Myocyte (in vitro differentiated cells): Measurements from ENCODE around the gene DBP. TPM values are rescaled to one million over a fixed set of nuclear protein-coding genes. Genes with fewer than 3 reads are reported as not detected.
"Not testable (repeated sequence)": the region's sequence is repeated elsewhere in the genome, so short reads cannot be mapped to it uniquely, and the experiment has no call there.

Experiments used
- DNase-seq: peaks from one replicate; pipeline ENCODE4 v3.0.0-alpha.2; 2012; ENCODE audit warnings: low read depth
- polyA plus RNA-seq: library from polyadenylated mRNA; unstranded; fragments of >200 nt; gene quantifications from one replicate; pipeline ENCODE4 v1.2.1, GENCODE V29; 2012; ENCODE audit warnings: missing spikeins
- total RNA-seq: library from RNA; depleted of rRNA; stranded (reverse); fragments of >200 nt; gene quantifications from 2 replicates; pipeline ENCODE4 v1.2.3, GENCODE V29; 2014

DBP gene
- total RNA-seq, result 6.9 and 17.0 TPM in 2 replicates
- 10.0 TPM for polyA plus RNA-seq

GRCh38 chr19:48636859-48637448 lies at the start of gene DBP:
Gene DBP (minus strand): TSS chr19:48637379. CDS start chr19:48636994, 385 bp downstream.
- no peak for DNase-seq

DNA sequence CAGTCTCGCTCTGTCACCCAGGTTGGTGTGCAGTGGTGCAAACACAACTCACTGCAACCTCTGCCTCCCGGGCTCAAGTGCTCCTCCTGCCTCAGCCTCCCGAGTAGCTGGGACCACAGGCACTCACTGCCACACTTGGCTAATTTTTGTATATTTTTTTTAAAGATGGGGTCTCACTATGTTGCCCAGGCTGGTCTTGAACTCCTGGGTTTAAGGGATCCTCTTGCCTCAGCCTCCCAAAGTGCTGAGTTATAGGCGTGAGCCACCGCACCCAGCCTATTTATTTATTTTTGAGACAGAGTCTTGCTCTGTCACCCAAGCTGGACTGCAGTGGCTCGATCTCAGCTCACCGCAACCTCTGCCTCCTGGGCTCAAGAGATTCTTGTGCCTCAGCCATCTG lies 49.5 kb upstream of the DBP start:
- not testable (repeated sequence) for DNase-seq

- DNase-seq, result no peak
Observed at GRCh38 chr19:48686088-48686487, 48.9 kb upstream of the DBP start.

DNA sequence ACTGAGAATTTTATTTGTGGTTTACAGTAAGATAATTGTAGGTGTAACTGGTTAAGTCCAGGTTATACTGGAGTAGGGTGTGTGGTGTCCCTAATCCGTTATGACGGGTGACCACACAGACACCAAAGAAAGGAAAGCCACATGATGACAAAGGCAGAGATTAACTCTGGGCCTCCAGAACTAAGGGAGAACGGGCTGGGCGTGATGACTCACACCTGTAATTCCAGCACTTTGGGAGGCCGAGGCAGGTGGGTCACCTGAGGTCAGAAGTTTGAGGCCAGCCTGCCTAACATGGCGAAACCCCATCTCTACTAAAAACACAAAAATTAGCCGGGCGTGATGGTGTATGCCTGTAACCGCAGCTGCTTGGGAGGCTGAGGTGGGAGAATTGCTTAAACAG lies 48.4 kb upstream of the DBP start:
- DNase-seq, result peak; percentile 62

DNA sequence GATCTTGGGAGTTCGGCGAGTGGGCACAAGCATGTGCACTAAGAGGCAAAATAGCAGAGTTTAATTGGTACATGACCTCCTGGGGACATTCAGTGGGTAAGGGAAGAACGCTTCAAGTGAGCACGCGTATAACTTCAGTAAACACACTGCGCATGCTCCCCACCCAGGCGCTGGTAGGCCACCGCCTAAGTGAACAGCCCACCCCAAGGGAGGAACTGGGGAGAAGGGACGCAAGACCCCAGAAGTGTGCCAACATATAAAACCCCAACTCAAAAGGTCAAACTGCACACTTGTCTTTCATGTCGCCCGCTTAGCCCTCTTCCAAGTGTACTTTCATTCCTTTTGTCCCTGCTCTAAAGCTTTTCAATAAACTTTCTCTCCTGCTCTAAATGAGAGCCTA lies 46.2 kb upstream of the DBP start:
- no peak for DNase-seq

DNA sequence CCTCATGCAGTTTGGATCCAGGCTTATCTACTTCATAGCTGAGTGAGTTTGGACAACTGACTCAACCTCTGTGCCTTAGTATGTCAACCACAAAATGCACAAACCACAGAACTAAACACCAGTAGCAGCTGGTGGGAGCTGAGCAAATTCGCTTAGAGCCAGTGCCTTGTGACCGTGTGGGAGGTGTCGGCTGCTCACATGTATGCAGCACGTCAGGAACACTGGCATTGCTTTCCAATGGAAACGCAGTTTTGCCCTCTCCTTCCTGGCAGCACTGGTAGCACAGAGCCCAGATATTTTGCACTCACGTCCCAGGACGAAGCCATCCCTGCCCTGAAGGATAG lies 43.9 kb upstream of the DBP start:
- peak; percentile 99 for DNase-seq

DNA sequence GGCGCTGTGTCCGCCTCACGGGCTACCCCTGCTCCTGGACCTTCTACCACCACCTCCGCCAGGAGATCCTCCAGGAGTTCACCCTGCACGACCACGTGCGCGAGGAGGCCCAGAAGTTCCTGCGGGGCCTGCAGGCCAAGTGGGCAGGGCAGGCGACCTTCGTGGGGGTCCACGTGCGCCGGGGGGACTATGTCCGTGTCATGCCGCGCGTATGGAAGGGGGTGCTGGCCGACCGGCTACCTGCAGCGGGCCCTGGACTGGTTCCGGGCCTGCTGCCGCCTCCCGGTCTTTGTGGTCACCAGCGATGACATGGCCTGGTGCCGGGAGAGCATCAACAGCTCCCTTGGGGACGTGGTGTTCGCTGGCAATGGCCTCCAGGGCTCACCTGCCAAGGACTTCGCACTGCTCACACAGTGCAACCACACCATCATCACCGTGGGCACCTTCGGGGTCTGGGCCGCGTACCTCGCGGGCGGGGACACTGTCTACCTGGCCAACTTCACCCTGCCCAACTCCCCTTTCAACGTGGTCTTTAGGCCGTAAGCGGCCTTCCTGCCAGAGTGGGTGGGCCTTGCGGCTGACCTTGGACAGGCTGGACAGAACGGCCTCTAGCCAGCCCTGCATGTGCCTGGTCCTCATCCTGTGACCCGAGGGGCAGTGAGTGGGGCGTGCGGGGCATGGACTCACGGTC lies 43.4 kb upstream of the DBP start:
- peak; percentile 61 for DNase-seq

- not testable (repeated sequence) for DNase-seq
Observed at GRCh38 chr19:48680006-48680405, 42.8 kb upstream of the DBP start.

DNA sequence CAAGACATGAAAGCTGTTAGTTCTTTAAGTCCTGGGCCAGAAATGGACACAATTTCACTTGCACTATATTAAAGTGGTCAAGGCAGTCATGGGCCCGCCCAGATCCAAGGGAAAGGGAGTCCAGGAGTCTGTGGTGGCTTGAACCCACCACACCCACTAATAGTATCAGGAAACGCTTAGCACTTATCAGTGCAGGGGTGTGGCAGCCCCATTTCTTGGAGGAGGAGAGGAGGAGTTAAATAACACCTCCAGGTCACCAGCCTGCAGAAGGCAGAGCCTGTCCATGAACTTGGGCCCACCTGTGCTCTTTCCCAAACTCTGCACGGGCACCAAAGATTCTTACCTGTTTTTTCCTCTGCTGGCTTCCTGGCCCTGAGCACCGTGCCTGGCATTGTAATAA lies 41.0 kb upstream of the DBP start:
- DNase-seq, result no peak

GRCh38 chr19:48676887-48677286 lies 39.7 kb upstream of the DBP start:
- no peak for DNase-seq

- no peak for DNase-seq
Observed at GRCh38 chr19:48676487-48676886, 39.3 kb upstream of the DBP start.

DNA sequence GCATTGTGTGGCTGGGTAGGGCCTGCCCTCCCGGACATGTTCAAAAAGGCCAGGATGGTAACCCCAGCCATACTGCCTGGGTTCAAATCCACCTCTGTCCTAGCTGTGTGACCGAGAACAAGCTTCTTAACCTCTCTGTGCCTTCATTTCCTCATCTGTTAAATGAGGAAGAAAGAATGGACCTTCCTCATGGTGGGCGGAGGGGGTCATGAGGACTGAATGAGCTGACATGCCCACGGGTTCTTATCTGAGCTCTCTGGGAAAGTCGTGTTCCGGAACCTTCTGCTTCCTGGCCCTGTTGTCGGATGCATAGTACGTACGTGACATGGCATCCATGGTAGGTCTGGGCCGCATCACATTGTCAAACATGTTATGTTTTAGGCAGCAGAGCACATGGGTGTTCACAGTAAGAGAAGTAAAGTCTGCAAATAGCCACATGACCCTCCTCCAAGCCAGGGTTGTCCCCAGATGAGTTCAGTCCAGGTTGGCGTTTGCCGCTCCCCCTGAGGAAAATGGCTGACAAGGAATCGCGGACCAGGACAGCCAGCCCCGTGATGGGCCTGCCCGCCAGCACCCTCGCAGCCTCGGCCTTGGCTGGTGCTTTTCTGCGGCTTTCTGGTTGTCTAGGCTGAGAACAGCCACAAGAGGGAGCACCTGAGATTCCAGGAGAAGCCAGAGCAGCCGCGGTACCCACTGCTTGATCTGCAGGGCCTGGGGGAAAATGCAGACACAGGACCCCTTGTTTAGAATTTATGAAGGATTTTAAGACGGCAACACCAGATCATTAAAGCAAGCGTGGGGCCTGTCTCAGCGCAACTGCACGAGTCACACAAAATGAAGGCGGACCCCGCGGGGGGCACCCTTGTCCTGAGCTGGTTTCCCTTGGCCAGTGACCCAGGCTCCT lies 38.0 kb upstream of the DBP start:
- peak; percentile 89 for DNase-seq

DNA sequence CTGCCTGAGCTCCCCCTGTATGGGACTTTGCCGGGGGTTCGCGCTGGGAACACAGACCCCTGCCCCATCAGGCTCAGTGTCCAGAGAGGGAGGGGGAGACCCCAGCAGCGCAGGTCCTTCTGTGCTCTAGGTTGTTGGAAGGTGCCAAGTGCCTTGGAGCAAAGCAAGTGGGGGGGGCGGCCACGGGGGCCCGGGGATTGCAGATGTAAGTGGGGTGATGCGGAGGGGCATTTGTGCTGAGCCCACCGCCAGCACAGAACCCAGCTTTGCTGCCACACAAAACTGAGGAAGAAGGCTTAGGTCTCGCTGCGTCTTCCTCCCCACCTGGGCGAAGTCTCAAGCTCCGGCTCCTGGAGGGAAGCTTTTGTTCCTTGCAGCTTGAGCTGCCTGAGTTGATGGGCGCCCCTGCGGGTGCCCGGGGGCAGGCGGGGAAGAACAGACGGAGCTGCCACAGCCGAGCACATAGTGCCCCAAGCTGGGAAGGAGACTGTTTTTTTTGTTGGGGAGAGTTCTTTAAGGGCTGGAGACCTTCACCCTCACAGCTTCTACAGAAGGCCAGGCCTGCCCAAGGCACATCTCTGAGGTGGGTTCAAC lies 37.1 kb upstream of the DBP start:
- no peak for DNase-seq

DNA sequence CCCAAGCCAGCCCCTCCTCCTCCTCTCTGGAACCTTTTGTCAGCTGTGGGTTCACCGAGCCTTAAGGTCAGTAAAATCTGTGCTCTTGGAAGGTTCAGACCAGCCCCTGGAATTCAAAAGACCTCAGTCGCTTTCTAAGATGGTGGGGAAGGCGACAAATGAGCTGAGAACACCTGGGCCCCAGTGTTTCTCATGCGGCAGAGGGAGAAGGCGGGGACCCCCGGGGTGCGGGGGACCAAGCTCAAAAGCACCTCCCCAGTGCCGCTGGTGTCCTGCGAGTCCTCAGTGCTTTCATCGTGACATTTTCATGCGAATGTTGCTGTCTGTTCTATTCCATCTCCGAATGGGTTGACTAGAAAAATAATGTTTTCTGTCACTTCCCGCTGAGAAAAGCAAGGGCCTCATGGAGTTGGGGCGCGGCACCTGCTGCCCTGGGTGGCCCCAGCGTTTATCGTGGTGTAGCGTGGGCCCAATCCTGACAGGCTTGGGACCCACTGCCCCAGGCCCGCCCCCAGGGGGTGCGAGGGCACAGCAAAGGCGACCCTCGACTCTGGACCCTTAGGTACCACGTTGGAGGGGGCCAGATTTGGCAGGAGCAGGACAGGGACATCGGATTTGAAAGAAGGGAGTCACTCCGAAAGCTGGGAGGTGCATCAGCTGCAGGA lies 36.4 kb upstream of the DBP start:
- no peak for DNase-seq

GRCh38 chr19:48672994-48673393 lies 35.8 kb upstream of the DBP start, which contains the start of gene NTN5:
Gene NTN5 (minus strand): TSS chr19:48673017. CDS start chr19:48670986, 2,031 bp downstream.
- DNase-seq, result no peak

- DNase-seq, result no peak
Observed at GRCh38 chr19:48671446-48671995, 34.3 kb upstream of the DBP start.

GRCh38 chr19:48670699-48671445 lies 33.7 kb upstream of the DBP start:
- no peak for DNase-seq

- DNase-seq, result no peak
Observed at GRCh38 chr19:48669903-48670668, 32.9 kb upstream of the DBP start.

DNA sequence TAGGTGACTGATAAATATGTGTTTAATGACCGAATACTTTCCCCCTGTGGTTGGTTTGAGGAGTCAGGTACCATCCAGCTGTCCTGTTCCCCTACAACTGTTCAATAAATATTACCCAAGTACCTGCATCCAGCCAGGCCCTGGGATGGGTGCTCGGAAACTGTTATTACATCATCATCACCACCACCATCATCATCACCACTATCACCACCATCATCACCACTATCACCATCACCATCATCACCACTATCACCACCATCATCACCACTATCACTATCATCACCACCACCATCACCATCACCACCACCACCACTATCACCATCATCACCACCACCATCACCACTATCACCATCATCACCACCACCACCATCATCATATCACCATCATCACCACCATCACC lies 31.6 kb upstream of the DBP start:
- DNase-seq, result no peak
